ENCODE results near the gene PEX16.
A peak's percentile ranks its signal among the peaks of the same experiment; 100 is the strongest.

PEX16 gene

DNA sequence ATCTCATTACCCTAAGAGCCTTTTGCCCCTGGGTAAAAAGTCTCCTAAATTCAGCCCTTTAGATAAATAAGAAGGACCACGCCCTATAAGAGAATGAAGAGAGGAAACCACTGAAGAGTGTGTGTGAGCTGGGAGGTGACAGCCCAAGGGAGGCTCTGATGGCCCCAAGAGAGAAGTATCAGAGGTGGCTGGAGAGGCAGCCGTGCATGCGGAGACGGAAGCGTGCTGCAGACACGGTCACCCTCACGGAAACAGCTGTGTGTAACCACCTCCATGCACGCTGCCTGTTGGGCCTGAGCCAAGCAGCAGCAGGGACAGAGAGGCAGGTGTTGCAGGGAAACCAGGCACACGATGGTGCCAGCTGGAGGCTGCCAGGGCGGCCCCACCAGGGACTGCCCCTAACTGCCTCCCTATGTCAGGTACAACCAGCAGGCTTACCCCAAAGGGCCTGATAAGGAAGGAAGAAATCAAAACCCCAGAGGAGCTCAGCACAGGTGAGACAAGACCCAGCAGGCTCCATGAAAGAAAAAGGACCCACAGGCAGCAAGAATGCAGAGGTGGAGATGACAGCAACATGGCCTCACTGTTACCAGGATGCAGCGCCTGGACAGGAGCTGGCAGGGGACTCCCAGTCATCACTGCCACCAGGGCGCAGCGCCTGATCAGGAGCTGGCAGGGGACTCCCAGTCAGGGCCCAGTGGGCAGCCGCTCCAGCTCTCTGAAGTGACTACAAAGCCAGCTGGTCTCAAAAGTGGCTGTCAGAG, 12.5 kb upstream of the PEX16 start:
- Histone ChIP-seq H3K27me3 (ENCODE audit: control insufficient read depth, insufficient read depth, low read length) (no peaks in the 10 kb centered on the region), H3K9ac (ENCODE audit: low read depth, low read length) (peak overlapping the region; percentile 47), H3K4me1 (ENCODE audit: control insufficient read depth, insufficient read depth, low read length) (no peaks in the 10 kb centered on the region), H3K4me3 (ENCODE audit: low read depth, low read length) (no peak overlapping the region), H3K36me3 (ENCODE audit: control insufficient read depth, insufficient read depth, low read length) (peaks cover 48% of the 10 kb centered on the region), H3K9me3 (ENCODE audit: control insufficient read depth, insufficient read depth, low read length) (no peaks in the 10 kb centered on the region)

DNA sequence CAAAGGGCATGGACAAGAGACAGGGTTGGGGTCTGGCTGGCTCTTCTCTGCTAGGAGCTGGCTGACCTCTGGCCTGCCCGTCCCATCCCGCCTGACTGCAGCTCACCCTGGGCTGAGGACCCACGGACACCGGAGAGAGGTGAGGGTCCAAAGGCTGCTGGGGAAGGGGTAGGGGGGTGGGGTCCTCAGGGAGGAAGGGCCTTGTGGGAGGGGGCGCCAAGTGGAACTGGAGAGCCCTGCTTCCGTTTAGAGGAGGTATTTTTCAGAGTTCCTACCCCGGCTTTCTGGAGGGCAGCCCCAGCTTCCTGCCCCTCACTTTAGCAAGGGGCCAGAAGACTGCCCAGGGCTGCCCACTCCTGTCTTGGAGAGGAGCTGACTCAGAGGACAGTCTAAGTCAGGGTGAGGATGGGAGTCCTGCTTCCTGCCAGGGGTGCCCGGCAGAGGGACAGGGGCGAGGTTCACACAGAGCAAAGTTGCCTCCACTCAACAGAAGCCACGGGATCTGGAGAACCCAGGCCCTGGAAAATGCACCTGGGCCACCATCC, 11.9 kb upstream of the PEX16 start:
- peak overlapping the region; percentile 47 for H3K9ac ChIP-seq (ENCODE audit: low read depth, low read length)

GRCh38 chr11:45928535-45929215, 11.0 kb upstream of the PEX16 start:
- Histone ChIP-seq H3K9ac (ENCODE audit: low read depth, low read length) (no peak overlapping the region), H3K4me3 (ENCODE audit: low read depth, low read length) (no peak overlapping the region), H3K36me3 (ENCODE audit: control insufficient read depth, insufficient read depth, low read length) (peaks cover 51% of the 10 kb centered on the region), H3K9me3 (ENCODE audit: control insufficient read depth, insufficient read depth, low read length) (no peaks in the 10 kb centered on the region), H3K4me1 (ENCODE audit: control insufficient read depth, insufficient read depth, low read length) (no peaks in the 10 kb centered on the region), H3K27me3 (ENCODE audit: control insufficient read depth, insufficient read depth, low read length) (no peaks in the 10 kb centered on the region)

More for the DNA sequence above, 11.9 kb upstream of the PEX16 start:
- Histone ChIP-seq H3K36me3 (ENCODE audit: control insufficient read depth, insufficient read depth, low read length) (peaks cover 47% of the 10 kb centered on the region), H3K27me3 (ENCODE audit: control insufficient read depth, insufficient read depth, low read length) (no peaks in the 10 kb centered on the region), H3K4me1 (ENCODE audit: control insufficient read depth, insufficient read depth, low read length) (no peaks in the 10 kb centered on the region), H3K9me3 (ENCODE audit: control insufficient read depth, insufficient read depth, low read length) (no peaks in the 10 kb centered on the region), H3K4me3 (ENCODE audit: low read depth, low read length) (no peak overlapping the region)

- H3K9ac ChIP-seq (ENCODE audit: low read depth, low read length) = no peak overlapping the region
Observed at GRCh38 chr11:45927684-45928413, 10.2 kb upstream of the PEX16 start.

DNA sequence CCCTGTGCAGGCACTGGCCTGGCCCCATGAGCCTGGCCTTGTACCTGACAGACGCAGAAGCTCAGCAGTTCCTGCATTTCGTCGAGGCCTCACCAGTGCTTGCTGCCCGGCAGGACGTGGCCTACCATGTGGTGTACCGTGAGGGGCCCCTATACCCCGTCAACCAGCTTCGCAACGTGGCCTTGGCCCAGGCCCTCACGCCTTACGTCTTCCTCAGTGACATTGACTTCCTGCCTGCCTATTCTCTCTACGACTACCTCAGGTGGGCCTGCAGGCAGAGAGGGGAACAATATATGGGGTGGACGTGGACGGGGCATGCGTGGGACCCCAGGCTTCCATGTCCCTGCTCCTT, 9.6 kb upstream of the PEX16 start:
- Histone ChIP-seq H3K36me3 (ENCODE audit: control insufficient read depth, insufficient read depth, low read length) (peaks cover 45% of the 10 kb centered on the region), H3K4me1 (ENCODE audit: control insufficient read depth, insufficient read depth, low read length) (no peaks in the 10 kb centered on the region), H3K4me3 (ENCODE audit: low read depth, low read length) (no peak overlapping the region), H3K9ac (ENCODE audit: low read depth, low read length) (no peak overlapping the region), H3K27me3 (ENCODE audit: control insufficient read depth, insufficient read depth, low read length) (no peaks in the 10 kb centered on the region), H3K9me3 (ENCODE audit: control insufficient read depth, insufficient read depth, low read length) (no peaks in the 10 kb centered on the region)

More at GRCh38 chr11:45927684-45928413, 10.2 kb upstream of the PEX16 start:
- peaks cover 45% of the 10 kb centered on the region for H3K36me3 ChIP-seq (ENCODE audit: control insufficient read depth, insufficient read depth, low read length)
- no peaks in the 10 kb centered on the region for H3K9me3 ChIP-seq (ENCODE audit: control insufficient read depth, insufficient read depth, low read length)
- H3K27me3 ChIP-seq (ENCODE audit: control insufficient read depth, insufficient read depth, low read length) = no peaks in the 10 kb centered on the region
- H3K4me1 ChIP-seq (ENCODE audit: control insufficient read depth, insufficient read depth, low read length) = no peaks in the 10 kb centered on the region
- H3K4me3 ChIP-seq (ENCODE audit: low read depth, low read length) = no peak overlapping the region

GRCh38 chr11:45926536-45927331, 9.1 kb upstream of the PEX16 start:
- no peak overlapping the region for H3K4me3 ChIP-seq (ENCODE audit: low read depth, low read length)
- H3K9ac ChIP-seq (ENCODE audit: low read depth, low read length) = no peak overlapping the region
- no peaks in the 10 kb centered on the region for H3K27me3 ChIP-seq (ENCODE audit: control insufficient read depth, insufficient read depth, low read length)
- H3K36me3 ChIP-seq (ENCODE audit: control insufficient read depth, insufficient read depth, low read length) = peaks cover 45% of the 10 kb centered on the region
- no peaks in the 10 kb centered on the region for H3K9me3 ChIP-seq (ENCODE audit: control insufficient read depth, insufficient read depth, low read length)
- H3K4me1 ChIP-seq (ENCODE audit: control insufficient read depth, insufficient read depth, low read length) = no peaks in the 10 kb centered on the region

DNA sequence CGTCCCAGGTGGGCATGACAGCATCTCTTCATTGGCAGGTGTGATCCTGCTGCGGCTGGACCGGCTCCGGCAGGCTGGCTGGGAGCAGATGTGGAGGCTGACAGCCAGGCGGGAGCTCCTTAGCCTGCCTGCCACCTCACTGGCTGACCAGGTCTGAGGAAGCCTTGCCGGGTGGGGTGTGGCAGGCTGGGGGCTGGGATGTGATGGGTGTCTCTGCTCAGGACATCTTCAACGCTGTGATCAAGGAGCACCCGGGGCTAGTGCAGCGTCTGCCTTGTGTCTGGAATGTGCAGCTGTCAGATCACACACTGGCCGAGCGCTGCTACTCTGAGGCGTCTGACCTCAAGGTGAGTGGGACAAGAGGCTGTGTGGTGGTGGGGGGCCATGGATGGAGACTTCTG, 8.3 kb upstream of the PEX16 start:
- Histone ChIP-seq H3K36me3 (ENCODE audit: control insufficient read depth, insufficient read depth, low read length) (peaks cover 40% of the 10 kb centered on the region), H3K4me3 (ENCODE audit: low read depth, low read length) (no peak overlapping the region), H3K27me3 (ENCODE audit: control insufficient read depth, insufficient read depth, low read length) (peaks cover 3% of the 10 kb centered on the region), H3K9me3 (ENCODE audit: control insufficient read depth, insufficient read depth, low read length) (no peaks in the 10 kb centered on the region), H3K4me1 (ENCODE audit: control insufficient read depth, insufficient read depth, low read length) (peaks cover 5% of the 10 kb centered on the region), H3K9ac (ENCODE audit: low read depth, low read length) (no peak overlapping the region)

DNA sequence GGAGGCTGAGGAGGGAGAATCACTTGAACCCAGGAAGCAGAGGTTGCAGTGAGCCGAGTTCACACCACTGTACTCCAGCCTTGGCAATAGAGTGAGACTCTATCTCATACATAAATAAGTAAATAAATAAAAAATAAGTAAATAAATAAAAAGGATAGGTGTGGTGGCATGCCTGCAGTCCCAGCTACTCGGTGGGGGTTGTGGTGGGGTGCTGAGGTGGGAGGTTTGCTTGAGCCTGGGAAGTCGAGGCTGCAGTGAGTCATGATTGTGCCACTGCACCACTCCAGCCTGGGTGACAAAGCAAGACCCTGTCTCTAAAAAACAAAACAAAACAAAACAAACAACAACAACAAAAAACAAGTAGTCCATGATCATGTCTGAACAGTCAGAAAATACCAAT, 7.9 kb upstream of the PEX16 start:
- H3K4me3 ChIP-seq (ENCODE audit: low read depth, low read length) = no peak overlapping the region
- H3K36me3 ChIP-seq (ENCODE audit: control insufficient read depth, insufficient read depth, low read length) = peaks cover 38% of the 10 kb centered on the region
- H3K9me3 ChIP-seq (ENCODE audit: control insufficient read depth, insufficient read depth, low read length) = no peaks in the 10 kb centered on the region
- peaks cover 9% of the 10 kb centered on the region for H3K4me1 ChIP-seq (ENCODE audit: control insufficient read depth, insufficient read depth, low read length)
- H3K9ac ChIP-seq (ENCODE audit: low read depth, low read length) = no peak overlapping the region
- peaks cover 8% of the 10 kb centered on the region for H3K27me3 ChIP-seq (ENCODE audit: control insufficient read depth, insufficient read depth, low read length)

DNA sequence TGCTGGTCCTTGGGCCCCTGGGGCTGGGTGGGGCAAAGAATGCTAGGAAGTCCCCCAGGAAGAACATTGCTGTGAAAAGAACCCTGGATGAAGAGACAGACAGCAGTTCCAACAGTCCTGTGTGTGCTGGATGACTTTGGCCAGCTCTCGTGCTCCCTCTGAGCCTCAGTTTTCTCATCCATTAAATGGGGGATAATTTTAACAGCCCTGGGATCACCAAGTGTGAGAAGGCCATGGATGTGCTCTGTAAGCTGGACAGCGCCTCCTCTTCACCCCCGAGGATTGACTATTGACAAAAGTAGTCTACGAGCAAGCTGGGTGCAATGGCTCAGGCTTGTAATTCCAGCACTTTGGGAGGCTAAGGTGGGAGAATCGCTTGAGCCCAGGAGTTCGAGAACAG, 7.2 kb upstream of the PEX16 start:
- Histone ChIP-seq H3K9ac (ENCODE audit: low read depth, low read length) (no peak overlapping the region), H3K4me1 (ENCODE audit: control insufficient read depth, insufficient read depth, low read length) (peaks cover 16% of the 10 kb centered on the region), H3K9me3 (ENCODE audit: control insufficient read depth, insufficient read depth, low read length) (no peaks in the 10 kb centered on the region)

DNA sequence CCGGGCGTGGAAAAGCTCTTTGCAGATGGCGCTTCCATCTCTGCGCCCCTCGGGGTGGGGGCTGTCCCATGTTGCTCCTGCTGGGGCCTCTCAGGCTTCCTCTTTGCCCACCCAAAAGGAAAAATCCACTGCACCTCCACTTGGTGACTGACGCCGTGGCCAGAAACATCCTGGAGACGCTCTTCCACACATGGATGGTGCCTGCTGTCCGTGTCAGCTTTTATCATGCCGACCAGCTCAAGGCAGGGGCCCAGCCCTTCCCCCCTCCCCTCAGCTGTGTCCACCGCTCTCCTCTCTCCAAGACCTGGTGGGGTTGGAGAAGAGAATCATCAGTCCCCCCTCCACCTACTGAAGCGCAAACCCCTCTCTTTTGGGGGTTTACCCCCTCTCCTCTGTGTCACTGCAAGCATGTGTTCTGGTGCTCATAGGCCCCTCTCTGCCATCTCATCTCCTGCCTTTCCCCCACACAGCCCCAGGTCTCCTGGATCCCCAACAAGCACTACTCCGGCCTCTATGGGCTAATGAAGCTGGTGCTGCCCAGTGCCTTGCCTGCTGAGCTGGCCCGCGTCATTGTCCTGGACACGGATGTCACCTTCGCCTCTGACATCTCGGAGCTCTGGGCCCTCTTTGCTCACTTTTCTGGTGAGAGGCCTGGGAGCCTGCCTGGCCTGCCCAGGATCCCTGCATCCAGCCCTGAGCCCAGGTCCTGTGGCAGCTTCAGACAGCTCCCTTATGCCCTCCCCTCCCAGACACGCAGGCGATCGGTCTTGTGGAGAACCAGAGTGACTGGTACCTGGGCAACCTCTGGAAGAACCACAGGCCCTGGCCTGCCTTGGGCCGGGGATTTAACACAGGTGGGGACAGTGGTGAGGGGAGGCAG, 6.6 kb upstream of the PEX16 start:
- Histone ChIP-seq H3K9me3 (ENCODE audit: control insufficient read depth, insufficient read depth, low read length) (no peaks in the 10 kb centered on the region), H3K27me3 (ENCODE audit: control insufficient read depth, insufficient read depth, low read length) (peaks cover 13% of the 10 kb centered on the region), H3K36me3 (ENCODE audit: control insufficient read depth, insufficient read depth, low read length) (peaks cover 38% of the 10 kb centered on the region), H3K4me3 (ENCODE audit: low read depth, low read length) (no peak overlapping the region), H3K9ac (ENCODE audit: low read depth, low read length) (no peak overlapping the region), H3K4me1 (ENCODE audit: control insufficient read depth, insufficient read depth, low read length) (peaks cover 19% of the 10 kb centered on the region)

More for the DNA sequence above, 7.2 kb upstream of the PEX16 start:
- Histone ChIP-seq H3K4me3 (ENCODE audit: low read depth, low read length) (no peak overlapping the region), H3K36me3 (ENCODE audit: control insufficient read depth, insufficient read depth, low read length) (peaks cover 38% of the 10 kb centered on the region), H3K27me3 (ENCODE audit: control insufficient read depth, insufficient read depth, low read length) (peaks cover 13% of the 10 kb centered on the region)

All from iPS-15b (cell line).